Gastroesophageal sphincter (tissue), 4 donors: Measurements from ENCODE around the gene ZFHX2. TPM values are rescaled to one million over a fixed set of nuclear protein-coding genes. Genes with fewer than 3 reads are reported as not detected.

Source experiments
- ATAC-seq: fragments of 150-250 bp; one replicate; pipeline ENCODE4 v1.9.1; 2016; ENCODE audit warnings: mild to moderate bottlenecking, moderate library complexity
- H3K27ac ChIP-seq, 4 donors: fragments of 200-600 bp; sonication (generic) in 3 of 4; 1 replicate in 3 of 4; 2 replicates in 1 of 4; pipeline ENCODE4 v1.5.1; 2016 to 2019
- H3K27me3 ChIP-seq: fragments of 200-600 bp; sonication (generic); one replicate; pipeline ENCODE4 v1.5.1; 2019
- H3K36me3 ChIP-seq, 2 donors: fragments of 200-600 bp; sonication (generic); one replicate each; pipeline ENCODE4 v1.5.1; 2019; ENCODE audit warnings: control low read depth in 1 of 2
- H3K4me1 ChIP-seq, 3 donors: fragments of 200-600 bp; sonication (generic); 1 replicate in 2 of 3; 2 replicates in 1 of 3; pipeline ENCODE4 v1.5.1; 2016 to 2019; ENCODE audit warnings: control low read depth in 2 of 3
- H3K4me3 ChIP-seq, 2 donors: fragments of 200-600 bp; sonication (generic); one replicate each; pipeline ENCODE4 v1.5.1; 2019; ENCODE audit warnings: mild to moderate bottlenecking in 1 of 2, moderate library complexity in 1 of 2
- H3K9me3 ChIP-seq, 3 donors: fragments of 200-600 bp; sonication (generic); one replicate each; pipeline ENCODE4 v1.5.1; 2017 to 2019; ENCODE audit warnings: control low read depth in 2 of 3
- CTCF ChIP-seq, 4 experiments: fragments of 200-600 bp in 2 of 4; fragments of 450-650 bp in 2 of 4; sonication (generic) in 1 of 4; IDR thresholded peaks; one replicate each; pipeline ENCODE4 v1.5.1; 2017 to 2019; ENCODE audit warnings: antibody characterized with exemption in 4 of 4, mild to moderate bottlenecking in 2 of 4, moderate library complexity in 2 of 4
- EP300 ChIP-seq: sonication (generic); formaldehyde crosslinking; IDR thresholded peaks from one replicate; pipeline ENCODE4 v1.6.1; 2017; ENCODE audit warnings: antibody characterized with exemption, mild to moderate bottlenecking
- POLR2A ChIP-seq, 2 donors: fragments of 450-650 bp; IDR thresholded peaks; one replicate each; pipeline ENCODE4 v1.6.1; 2017; ENCODE audit warnings: antibody characterized with exemption in 2 of 2, mild to moderate bottlenecking in 2 of 2, moderate library complexity in 1 of 2
- POLR2AphosphoS5 ChIP-seq: sonication (generic); formaldehyde crosslinking; IDR thresholded peaks from one replicate; pipeline ENCODE4 v1.6.1; 2017; ENCODE audit warnings: antibody characterized with exemption
- WGBS, 2 donors: methylation state at CpG; one replicate each; pipeline ENCODE4 v1.1.5; 2018; ENCODE audit warnings: low coverage in 1 of 2; 5-methylcytosine and 5-hydroxymethylcytosine counted together
- total RNA-seq, 4 donors: library from RNA; depleted of rRNA; stranded (reverse); fragments of >200 nt; gene quantifications; one replicate each; pipeline ENCODE4 v1.1.0, GENCODE V29; 2016

ZFHX2 gene
- total RNA-seq, 4 donors from 2014 or later, result 0.13 to 2.5 (median 1.2) TPM

- TF ChIP-seq EP300 (no peak), CTCF (IDR thresholded peaks at IDR 0.05) (no peak), POLR2A (IDR thresholded peaks at IDR 0.05) (no peak), POLR2AphosphoS5 (no peak)
- Histone ChIP-seq H3K27ac (no peak overlapping the region), H3K4me3 (no peak overlapping the region), H3K9me3 (no peaks in the 10 kb centered on the region), H3K27me3 (no peaks in the 10 kb centered on the region), H3K36me3 (peaks cover 0 to 15% of the 10 kb centered on the region in 2 donors), H3K4me1 (no peaks in the 10 kb centered on the region)
- ATAC-seq, result no peak
- WGBS, 2 donors, result 41 to 95% methylated on average over 3 to 4 of the region's 20 CpGs
Measured at GRCh38 chr14:23521785-23522640, 29.6 kb downstream of the ZFHX2 start.

- no peak for ATAC-seq
- no peaks in the 10 kb centered on the region for H3K9me3 ChIP-seq
- H3K27me3 ChIP-seq, result no peaks in the 10 kb centered on the region
- no peak overlapping the region for H3K4me3 ChIP-seq
- TF ChIP-seq EP300 (no peak), POLR2AphosphoS5 (no peak), POLR2A (IDR thresholded peaks at IDR 0.05) (no peak), CTCF (IDR thresholded peaks at IDR 0.05) (no peak)
- no peak overlapping the region for H3K27ac ChIP-seq
- H3K36me3 ChIP-seq, result peaks cover 0 to 7% of the 10 kb centered on the region in 2 donors
- 84 to 86% methylated on average over 5 to 12 of the region's 14 CpGs for WGBS, 2 donors
- no peaks in the 10 kb centered on the region for H3K4me1 ChIP-seq
Measured at GRCh38 chr14:23520899-23521533, 30.5 kb downstream of the ZFHX2 start.

- TF ChIP-seq EP300, result no peak
- TF ChIP-seq CTCF (IDR thresholded peaks at IDR 0.05), result no peak
- TF ChIP-seq POLR2A (IDR thresholded peaks at IDR 0.05), result no peak
- TF ChIP-seq POLR2AphosphoS5, result no peak
- H3K27me3 ChIP-seq, result no peaks in the 10 kb centered on the region
- H3K4me3 ChIP-seq, result no peak overlapping the region
- H3K4me1 ChIP-seq, result no peaks in the 10 kb centered on the region
- H3K36me3 ChIP-seq, result no peaks in the 10 kb centered on the region
- no peak for ATAC-seq
- no peaks in the 10 kb centered on the region for H3K9me3 ChIP-seq
- no peak overlapping the region for H3K27ac ChIP-seq
- WGBS, 2 donors, result 73 to 90% methylated on average over 2 to 3 of the region's 4 CpGs
Measured at GRCh38 chr14:23518709-23519108, 32.9 kb downstream of the ZFHX2 start.

- ATAC-seq, result no peak
- Histone ChIP-seq H3K27me3 (no peaks in the 10 kb centered on the region), H3K4me1 (peaks cover 0 to 5% (median 0%) of the 10 kb centered on the region in 3 donors), H3K27ac (no peak overlapping the region), H3K36me3 (no peaks in the 10 kb centered on the region), H3K4me3 (no peak overlapping the region), H3K9me3 (no peaks in the 10 kb centered on the region)
- TF ChIP-seq POLR2A (IDR thresholded peaks at IDR 0.05) (no peak), EP300 (no peak), POLR2AphosphoS5 (no peak), CTCF (IDR thresholded peaks at IDR 0.05) (no peak)
- WGBS, 2 donors, result 47 to 69% methylated on average over 3 to 6 of the region's 6 CpGs
Measured at GRCh38 chr14:23517650-23518326, 33.8 kb downstream of the ZFHX2 start.
